ENCODE data around the gene PAPSS2.

DNA sequence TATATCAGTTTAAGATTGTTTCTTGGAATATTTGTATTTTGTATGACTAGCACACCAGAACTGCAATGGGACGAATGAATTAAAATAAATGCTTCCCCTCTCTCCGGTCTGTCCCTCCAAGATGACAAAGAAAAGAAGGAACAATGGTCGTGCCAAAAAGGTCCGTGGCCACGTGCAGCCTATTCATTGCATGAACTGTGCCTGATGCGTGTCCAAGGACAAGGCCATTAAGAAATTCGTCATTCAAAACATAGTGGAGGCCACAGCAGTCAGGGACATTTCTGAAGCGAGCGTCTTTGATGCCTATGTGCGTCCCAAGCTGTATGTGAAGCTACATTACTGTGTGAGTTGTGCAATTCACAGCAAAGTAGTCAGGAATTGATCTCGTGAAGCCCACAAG, 17.2 kb upstream of the PAPSS2 start:
- TF ChIP-seq, protein P1, sequence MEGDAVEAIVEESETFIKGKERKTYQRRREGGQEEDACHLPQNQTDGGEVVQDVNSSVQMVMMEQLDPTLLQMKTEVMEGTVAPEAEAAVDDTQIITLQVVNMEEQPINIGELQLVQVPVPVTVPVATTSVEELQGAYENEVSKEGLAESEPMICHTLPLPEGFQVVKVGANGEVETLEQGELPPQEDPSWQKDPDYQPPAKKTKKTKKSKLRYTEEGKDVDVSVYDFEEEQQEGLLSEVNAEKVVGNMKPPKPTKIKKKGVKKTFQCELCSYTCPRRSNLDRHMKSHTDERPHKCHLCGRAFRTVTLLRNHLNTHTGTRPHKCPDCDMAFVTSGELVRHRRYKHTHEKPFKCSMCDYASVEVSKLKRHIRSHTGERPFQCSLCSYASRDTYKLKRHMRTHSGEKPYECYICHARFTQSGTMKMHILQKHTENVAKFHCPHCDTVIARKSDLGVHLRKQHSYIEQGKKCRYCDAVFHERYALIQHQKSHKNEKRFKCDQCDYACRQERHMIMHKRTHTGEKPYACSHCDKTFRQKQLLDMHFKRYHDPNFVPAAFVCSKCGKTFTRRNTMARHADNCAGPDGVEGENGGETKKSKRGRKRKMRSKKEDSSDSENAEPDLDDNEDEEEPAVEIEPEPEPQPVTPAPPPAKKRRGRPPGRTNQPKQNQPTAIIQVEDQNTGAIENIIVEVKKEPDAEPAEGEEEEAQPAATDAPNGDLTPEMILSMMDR (IDR thresholded peaks at IDR 0.05; ENCODE audit: insufficient read depth, low read length, poor library complexity, severe bottlenecking) = no peak
- TF ChIP-seq EZH2phosphoT487 (conservative IDR thresholded peaks at IDR 0.05; ENCODE audit: low read length) = no peak

All from SU-DHL-6 (cell line).